GM12864 (cell line): ENCODE results near the gene CTNNBL1.

Experiments
- DNase-seq: peaks from one replicate; pipeline ENCODE4 v3.0.0-alpha.2; 2011; ENCODE audit warnings: low read depth
- H3K4me3 ChIP-seq: 2 replicates; pipeline ENCODE4 v1.5.1; 2011; ENCODE audit warnings: mild to moderate bottlenecking, low read depth, low read length, control low read depth
- CTCF ChIP-seq: IDR thresholded peaks from 2 replicates; pipeline ENCODE4 v1.5.1; 2011; ENCODE audit warnings: low read depth, mild to moderate bottlenecking, moderate library complexity, low read length, control low read depth, inconsistent platforms; ENCODE audit errors: missing control alignments

Gene CTNNBL1

DNA sequence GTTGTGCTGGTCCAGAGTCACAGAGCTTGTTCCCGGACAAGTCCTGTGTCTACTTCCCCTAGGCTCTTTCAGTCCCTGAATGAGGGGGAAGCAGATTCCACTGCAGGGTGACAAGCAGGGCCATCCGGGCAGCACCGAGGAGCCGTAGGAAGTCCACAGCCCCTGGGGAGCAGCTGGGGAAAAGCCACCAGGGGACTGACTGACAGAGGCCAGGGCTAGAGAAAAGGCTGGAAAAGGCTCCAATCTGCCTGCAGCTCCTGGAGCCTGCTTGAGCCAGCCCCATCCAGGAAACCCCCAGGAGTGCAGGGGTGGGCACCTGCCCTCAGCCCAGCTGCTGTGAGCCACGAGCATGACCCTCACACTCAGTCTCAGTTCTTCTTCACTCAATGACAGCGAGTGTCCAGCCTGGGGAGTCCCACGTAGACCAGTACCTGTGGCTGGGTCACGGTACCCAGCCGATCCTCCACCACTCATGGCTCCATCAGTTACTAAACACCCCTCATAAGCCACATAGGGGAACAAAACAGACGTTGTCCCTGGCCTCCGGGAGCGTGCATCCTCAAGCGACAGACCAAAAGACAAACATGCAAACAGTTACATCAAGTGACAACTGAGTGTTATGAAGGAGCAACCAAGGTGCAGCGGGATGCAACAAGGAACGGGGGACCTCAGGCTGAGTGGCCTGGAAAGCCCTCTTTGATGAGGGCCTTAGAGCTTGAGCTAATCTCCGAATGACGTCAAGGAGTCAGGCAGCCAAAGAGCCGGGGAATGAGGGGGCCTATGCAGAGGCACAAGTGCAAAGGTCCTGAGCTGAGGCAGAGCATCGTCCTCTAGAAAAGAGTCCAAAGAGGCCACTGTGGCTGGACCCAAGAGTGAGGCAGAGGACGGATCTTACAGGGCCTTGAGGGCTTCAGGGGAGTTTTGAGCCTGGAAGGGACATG, 184.3 kb downstream of the CTNNBL1 start:
- no peak for DNase-seq
- no peak overlapping the region for H3K4me3 ChIP-seq
- no peak for TF ChIP-seq CTCF

- no peak overlapping the region for H3K4me3 ChIP-seq
- DNase-seq: no peak
- TF ChIP-seq CTCF: no peak
These were observed 185.2 kb downstream of the CTNNBL1 start for GRCh38 chr20:37878835-37879599.

- TF ChIP-seq CTCF: no peak
- no peak for DNase-seq
- no peak overlapping the region for H3K4me3 ChIP-seq
These were observed 186.0 kb downstream of the CTNNBL1 start for GRCh38 chr20:37879843-37880242.

DNA sequence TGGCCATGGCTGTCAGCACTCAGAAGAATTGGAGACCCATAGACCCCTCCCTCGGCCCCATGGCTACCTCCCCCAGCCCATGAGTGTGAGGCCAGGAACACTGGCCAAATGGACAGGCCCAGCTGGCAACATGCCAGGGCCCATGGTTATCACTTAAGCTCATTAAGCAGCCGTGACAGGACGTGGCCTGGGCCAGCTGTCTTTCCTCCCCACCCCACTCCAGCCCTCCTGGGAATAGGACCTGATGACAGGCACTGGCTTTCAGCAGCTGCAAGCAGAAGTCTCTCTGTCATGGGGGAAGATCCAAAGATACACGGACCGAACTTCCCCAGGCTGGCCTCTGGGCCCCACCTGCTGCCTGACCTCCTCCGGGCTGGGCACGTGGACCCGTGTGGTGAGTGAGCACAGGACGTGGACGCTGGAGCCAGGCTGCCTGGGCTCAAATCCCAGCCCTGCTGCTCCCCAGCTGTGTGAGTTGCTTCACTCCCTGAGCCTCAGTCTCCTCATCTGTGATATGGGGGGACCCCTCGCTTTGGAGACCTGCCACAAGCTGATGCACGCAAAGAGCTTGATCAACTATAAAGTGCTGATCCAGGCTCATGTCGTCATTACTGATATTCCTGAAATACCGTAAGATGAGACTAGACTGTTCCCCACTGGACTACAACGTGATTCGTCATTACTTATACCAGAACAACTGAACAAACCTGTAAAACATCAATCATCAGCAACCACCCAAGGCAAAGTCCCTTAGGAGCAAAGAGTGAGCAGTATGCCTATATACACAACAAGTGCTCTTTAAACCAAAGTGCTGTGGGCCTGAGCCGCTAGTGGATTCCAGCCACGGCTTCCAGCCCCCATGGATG, 187.1 kb downstream of the CTNNBL1 start:
- H3K4me3 ChIP-seq: no peak overlapping the region
- no peak for DNase-seq
- no peak for TF ChIP-seq CTCF

- DNase-seq: no peak
These were observed 187.9 kb downstream of the CTNNBL1 start for GRCh38 chr20:37881601-37882343.

More at GRCh38 chr20:37881601-37882343, 187.9 kb downstream of the CTNNBL1 start:
- TF ChIP-seq CTCF: no peak
- no peak overlapping the region for H3K4me3 ChIP-seq
